GM23248 (cell line): ENCODE measurements around the gene CNPY3. TPM values are rescaled to one million over a fixed set of nuclear protein-coding genes. Genes with fewer than 3 reads are reported as not detected.

Source experiments
- DNase-seq: peaks from one replicate; pipeline ENCODE4 v3.0.0-alpha.2; 2015
- H2AFZ ChIP-seq: fragments of 200-600 bp; sonication (generic); 2 replicates; pipeline ENCODE4 v1.6.1; 2016; ENCODE audit warnings: antibody characterized with exemption
- H3F3A ChIP-seq: fragments of 200-600 bp; sonication (generic); 2 replicates; pipeline ENCODE4 v1.6.1; 2016; ENCODE audit warnings: mild to moderate bottlenecking, antibody characterized with exemption, mixed run types; ENCODE audit not compliant: insufficient read depth
- H3K27ac ChIP-seq: fragments of 200-600 bp; sonication (generic); 2 replicates; pipeline ENCODE4 v1.5.1; 2016; ENCODE audit warnings: mild to moderate bottlenecking
- H3K27me3 ChIP-seq: fragments of 200-600 bp; sonication (generic); replicated peaks from 2 replicates; pipeline ENCODE4 v1.6.1; 2016; ENCODE audit warnings: mild to moderate bottlenecking; ENCODE audit not compliant: insufficient read depth
- H3K36me3 ChIP-seq: fragments of 200-600 bp; sonication (generic); 2 replicates; pipeline ENCODE4 v1.6.1; 2016; ENCODE audit warnings: low read depth, mild to moderate bottlenecking
- H3K4me1 ChIP-seq: fragments of 200-600 bp; sonication (generic); 2 replicates; pipeline ENCODE4 v1.6.1; 2016; ENCODE audit warnings: mild to moderate bottlenecking; ENCODE audit not compliant: insufficient read depth
- H3K4me2 ChIP-seq: fragments of 200-600 bp; sonication (generic); one replicate; pipeline ENCODE4 v1.6.1; 2016; ENCODE audit warnings: mild to moderate bottlenecking; ENCODE audit not compliant: unreplicated experiment
- H3K4me3 ChIP-seq: fragments of 200-600 bp; sonication (generic); 2 replicates; pipeline ENCODE4 v1.5.1; 2016; ENCODE audit warnings: mild to moderate bottlenecking
- H3K79me2 ChIP-seq: fragments of 200-600 bp; sonication (generic); 2 replicates; pipeline ENCODE4 v1.6.1; 2016; ENCODE audit warnings: mild to moderate bottlenecking; ENCODE audit not compliant: insufficient read depth
- H3K9ac ChIP-seq: fragments of 200-600 bp; sonication (generic); 2 replicates; pipeline ENCODE4 v1.6.1; 2016; ENCODE audit warnings: mild to moderate bottlenecking
- H3K9me2 ChIP-seq: fragments of 200-600 bp; sonication (generic); 2 replicates; pipeline ENCODE4 v1.6.1; 2016; ENCODE audit warnings: mixed run types, mild to moderate bottlenecking, moderate library complexity; ENCODE audit not compliant: insufficient read depth
- H3K9me3 ChIP-seq: fragments of 200-600 bp; sonication (generic); one replicate; pipeline ENCODE4 v1.6.1; 2017; ENCODE audit warnings: low read depth
- H4K20me1 ChIP-seq: fragments of 200-600 bp; sonication (generic); 2 replicates; pipeline ENCODE4 v1.6.0; 2016; ENCODE audit not compliant: insufficient read depth
- EZH2 ChIP-seq: fragments of 200-600 bp; sonication (generic); IDR thresholded peaks from 2 replicates; pipeline ENCODE4 v1.6.1; 2018; ENCODE audit warnings: antibody characterized with exemption, mild to moderate bottlenecking; ENCODE audit not compliant: insufficient read depth, poor library complexity, severe bottlenecking
- EZH2phosphoT487 ChIP-seq: fragments of 200-600 bp; sonication (generic); IDR thresholded peaks from 2 replicates; pipeline ENCODE4 v1.6.1; 2018; ENCODE audit warnings: antibody characterized with exemption, moderate library complexity, mild to moderate bottlenecking, low read depth; ENCODE audit not compliant: insufficient read depth
- WGBS, 2 experiments: methylation state at CpG; one replicate each; pipeline ENCODE4 v1.1.6; 2015 to 2017; ENCODE audit warnings: low lambda C conversion rate in 2 of 2, low coverage in 1 of 2; ENCODE audit errors: missing lambda C conversion rate in 2 of 2; 5-methylcytosine and 5-hydroxymethylcytosine counted together
- in situ Hi-C: fragments of 300-500 bp; cut with MboI; formaldehyde crosslinking; loops from 2 replicates; pipeline ENCODE4 v1.15.0; 2020
- polyA plus RNA-seq: library from polyadenylated mRNA; unstranded; fragments of >200 nt; fragmentation: Nextera tagmentation; extraction: Ambion mirVana; gene quantifications from 2 replicates; pipeline ENCODE4 v1.2.1, GENCODE V29; 2016
- total RNA-seq: library from RNA; depleted of rRNA; stranded (reverse); fragments of >200 nt; shearing (Covaris generic); gene quantifications from 2 replicates; pipeline ENCODE4 v1.2.3, GENCODE V29; 2014

The CNPY3 gene
- total and polyA plus RNA-seq, 2 experiments from 2014 or later, result 45.1 to 58.6 TPM

GRCh38 chr6:42969934-42970333 lies 40.7 kb downstream of the CNPY3 start:
- Histone ChIP-seq H3K9ac (no peak overlapping the region), H3K36me3 (no peaks in the 10 kb centered on the region), H3K9me3 (no peaks in the 10 kb centered on the region), H4K20me1 (no peaks in the 10 kb centered on the region; the same call in 1 of the 2 replicates), H3F3A (peaks cover under 1% of the 10 kb centered on the region), H2AFZ (no peak overlapping the region), H3K79me2 (peaks cover 3% of the 10 kb centered on the region; the same call in 1 of the 2 replicates), H3K9me2 (no peaks in the 10 kb centered on the region), H3K4me2 (no peak overlapping the region), H3K27me3 (no peaks in the 10 kb centered on the region), H3K4me1 (peaks cover 6% of the 10 kb centered on the region; the same call in 1 of the 2 replicates), H3K27ac (no peak overlapping the region), H3K4me3 (no peak overlapping the region)
- in situ Hi-C loops, result no loop called here
- TF ChIP-seq EZH2phosphoT487, result no peak
- no peak for TF ChIP-seq EZH2
- WGBS, 2 experiments, result 95 to 98% methylated on average over 4 of the region's 4 CpGs
- DNase-seq, result no peak

GRCh38 chr6:42970871-42971612 lies 41.8 kb downstream of the CNPY3 start:
- no peak overlapping the region for H3K9ac ChIP-seq
- no peak overlapping the region for H3K27ac ChIP-seq
- peaks cover 14% of the 10 kb centered on the region for H3K79me2 ChIP-seq
- H3K4me3 ChIP-seq, result no peak overlapping the region
- H4K20me1 ChIP-seq, result no peaks in the 10 kb centered on the region; the same call in 1 of the 2 replicates
- TF ChIP-seq EZH2, result no peak
- H3K4me1 ChIP-seq, result peaks cover 6% of the 10 kb centered on the region; the same call in 1 of the 2 replicates
- H3K9me2 ChIP-seq, result no peaks in the 10 kb centered on the region
- in situ Hi-C loops, result no loop called here
- H2AFZ ChIP-seq, result no peak overlapping the region
- peaks cover 6% of the 10 kb centered on the region for H3F3A ChIP-seq
- DNase-seq, result peak; percentile 50
- WGBS, 2 experiments, result 83 to 84% methylated on average over 4 of the region's 4 CpGs
- H3K4me2 ChIP-seq, result no peak overlapping the region
- no peaks in the 10 kb centered on the region for H3K9me3 ChIP-seq
- no peaks in the 10 kb centered on the region for H3K36me3 ChIP-seq
- no peaks in the 10 kb centered on the region for H3K27me3 ChIP-seq

- Histone ChIP-seq H3K4me3 (no peak overlapping the region), H3K9ac (no peak overlapping the region), H3K79me2 (peaks cover 22% of the 10 kb centered on the region), H4K20me1 (no peaks in the 10 kb centered on the region; the same call in 1 of the 2 replicates), H3K27ac (no peak overlapping the region), H3K4me1 (peaks cover 10% of the 10 kb centered on the region; the same call in 1 of the 2 replicates), H3K36me3 (no peaks in the 10 kb centered on the region; the same call in 1 of the 2 replicates), H3K27me3 (no peaks in the 10 kb centered on the region), H3F3A (peaks cover 13% of the 10 kb centered on the region), H2AFZ (no peak overlapping the region), H3K9me3 (no peaks in the 10 kb centered on the region), H3K9me2 (no peaks in the 10 kb centered on the region), H3K4me2 (no peak overlapping the region)
- TF ChIP-seq EZH2phosphoT487 (no peak), EZH2 (no peak)
- in situ Hi-C loops, result no loop called here
- WGBS, 2 experiments, result 76 to 82% methylated on average over 3 of the region's 3 CpGs
- DNase-seq, result no peak
Observed at GRCh38 chr6:42971746-42972327, 42.6 kb downstream of the CNPY3 start.

GRCh38 chr6:42973926-42974325 lies 44.6 kb downstream of the CNPY3 start:
- Histone ChIP-seq H3K9me2 (no peaks in the 10 kb centered on the region), H3K4me2 (no peak overlapping the region), H3K4me1 (peaks cover 21% of the 10 kb centered on the region), H2AFZ (no peak overlapping the region), H3K36me3 (no peaks in the 10 kb centered on the region; the same call in 1 of the 2 replicates), H3K79me2 (peaks cover 42% of the 10 kb centered on the region), H3K4me3 (no peak overlapping the region), H3K27ac (no peak overlapping the region), H4K20me1 (no peaks in the 10 kb centered on the region; the same call in none of the 2 replicates), H3K9me3 (no peaks in the 10 kb centered on the region), H3K27me3 (no peaks in the 10 kb centered on the region), H3K9ac (no peak overlapping the region), H3F3A (peaks cover 19% of the 10 kb centered on the region)
- TF ChIP-seq EZH2phosphoT487 (no peak), EZH2 (no peak)
- WGBS, 2 experiments, result 73 to 81% methylated on average over 3 of the region's 3 CpGs
- in situ Hi-C loops, result no loop called here
- no peak for DNase-seq
